GM21390 (cell line): ENCODE results near the gene OGDH.
"Not testable (repeated sequence)": the region's sequence is repeated elsewhere in the genome, so short reads cannot be mapped to it uniquely, and the experiment has no call there.

Experiments used
- ATAC-seq: cut with Tn5 transposase; IDR thresholded peaks from one replicate; pipeline ENCODE4 v1.9.1; 2021; ENCODE audit not compliant: unreplicated experiment

OGDH gene

GRCh38 chr7:44703921-44704320 lies 97.5 kb downstream of the OGDH start:
- ATAC-seq, result no peak

DNA sequence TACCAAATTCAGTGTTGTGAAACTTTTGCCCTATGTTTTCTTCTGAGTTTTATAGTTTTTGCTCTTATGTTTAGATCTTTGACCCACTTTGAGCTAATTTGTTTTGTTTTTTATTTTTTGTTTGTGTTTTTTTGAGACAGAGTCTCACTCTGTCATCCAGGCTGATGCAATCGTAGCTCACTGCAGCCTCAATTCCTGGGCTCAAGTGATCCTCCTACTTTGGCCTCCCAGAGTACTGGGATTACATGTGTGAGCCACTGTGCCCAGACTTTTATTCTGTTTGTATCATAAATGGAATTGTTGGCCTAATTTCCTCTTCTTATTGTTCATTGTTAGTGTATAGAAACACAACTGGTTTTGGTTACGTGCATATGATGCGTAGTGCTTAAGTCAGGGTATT lies 99.0 kb downstream of the OGDH start:
- no peak for ATAC-seq

DNA sequence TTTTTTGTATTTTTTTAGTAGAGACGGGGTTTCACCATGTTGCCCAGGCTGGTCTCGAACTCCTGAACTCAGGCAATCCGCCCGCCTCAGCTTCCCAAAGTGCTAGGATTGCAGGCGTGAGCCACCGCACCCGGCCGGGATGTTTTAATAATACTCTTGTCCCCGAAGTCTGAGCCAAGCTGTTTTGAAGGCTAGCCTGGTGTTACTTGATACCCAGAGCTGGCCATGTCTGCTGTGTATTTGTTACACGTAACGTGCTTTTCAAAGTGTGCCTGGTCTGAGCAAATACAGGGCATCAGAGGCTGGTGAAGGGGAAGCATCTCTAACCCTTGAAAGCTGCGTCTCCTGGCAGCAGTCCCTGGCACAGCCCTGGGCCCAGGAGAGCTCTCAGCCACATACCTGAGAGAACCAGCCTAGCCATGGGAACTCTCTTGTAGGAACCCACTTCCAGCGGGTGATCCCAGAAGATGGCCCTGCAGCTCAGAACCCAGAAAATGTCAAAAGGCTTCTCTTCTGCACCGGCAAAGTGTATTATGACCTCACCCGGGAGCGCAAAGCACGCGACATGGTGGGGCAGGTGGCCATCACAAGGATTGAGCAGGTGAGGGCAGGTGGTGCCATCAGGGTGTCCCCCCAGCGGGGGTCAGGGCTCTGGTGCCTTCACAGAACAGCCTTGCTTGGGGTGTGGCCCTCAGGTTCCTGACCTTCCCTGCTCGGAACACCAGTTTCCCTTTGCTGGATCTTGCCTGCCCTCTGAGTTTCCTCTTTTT lies 100.5 kb downstream of the OGDH start:
- ATAC-seq, result no peak

GRCh38 chr7:44707558-44708230 lies 101.3 kb downstream of the OGDH start:
- no peak for ATAC-seq

DNA sequence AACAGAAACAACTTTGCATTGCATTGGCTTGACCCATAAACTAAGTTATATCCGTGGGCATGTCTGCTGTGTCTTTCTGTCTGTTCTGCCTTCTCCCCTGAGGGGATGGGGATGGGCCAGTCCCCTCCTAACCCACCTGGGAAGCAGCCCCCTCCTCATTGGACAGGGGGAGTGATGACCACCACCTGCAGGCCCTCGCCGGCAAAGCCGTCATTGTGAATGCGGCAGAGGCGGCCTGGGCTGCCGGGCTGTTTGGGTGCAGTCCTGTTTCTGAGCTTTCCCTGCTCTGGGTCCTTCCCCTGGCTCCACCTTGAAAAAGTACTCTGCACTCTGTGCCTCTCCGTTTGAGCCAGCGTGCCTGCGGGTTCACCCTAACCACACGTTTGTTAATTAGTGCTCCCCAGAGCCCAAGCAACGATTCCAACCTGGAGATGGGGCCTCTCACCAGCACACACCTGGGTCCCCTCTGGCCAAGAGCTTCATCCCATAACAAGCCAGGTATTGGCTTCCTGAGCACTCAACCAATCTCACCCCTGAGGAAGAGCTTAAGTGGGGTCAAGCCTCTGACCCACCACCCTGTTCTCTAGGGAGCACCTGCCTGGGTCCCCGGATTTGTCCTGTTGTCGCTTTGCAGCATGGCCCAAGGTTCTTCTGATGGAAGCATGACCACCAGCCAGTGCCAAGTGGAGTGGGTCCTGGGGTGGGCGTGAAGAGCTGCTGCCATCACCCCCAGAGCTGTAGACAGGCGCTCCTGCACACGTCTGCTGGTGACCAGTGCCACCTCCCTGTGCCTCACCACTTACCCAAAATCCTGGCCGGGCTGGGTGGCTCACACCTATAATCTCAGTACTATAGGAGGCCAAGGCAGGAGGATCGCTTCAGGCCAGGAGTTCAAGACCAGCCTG lies 102.8 kb downstream of the OGDH start:
- no peak for ATAC-seq

DNA sequence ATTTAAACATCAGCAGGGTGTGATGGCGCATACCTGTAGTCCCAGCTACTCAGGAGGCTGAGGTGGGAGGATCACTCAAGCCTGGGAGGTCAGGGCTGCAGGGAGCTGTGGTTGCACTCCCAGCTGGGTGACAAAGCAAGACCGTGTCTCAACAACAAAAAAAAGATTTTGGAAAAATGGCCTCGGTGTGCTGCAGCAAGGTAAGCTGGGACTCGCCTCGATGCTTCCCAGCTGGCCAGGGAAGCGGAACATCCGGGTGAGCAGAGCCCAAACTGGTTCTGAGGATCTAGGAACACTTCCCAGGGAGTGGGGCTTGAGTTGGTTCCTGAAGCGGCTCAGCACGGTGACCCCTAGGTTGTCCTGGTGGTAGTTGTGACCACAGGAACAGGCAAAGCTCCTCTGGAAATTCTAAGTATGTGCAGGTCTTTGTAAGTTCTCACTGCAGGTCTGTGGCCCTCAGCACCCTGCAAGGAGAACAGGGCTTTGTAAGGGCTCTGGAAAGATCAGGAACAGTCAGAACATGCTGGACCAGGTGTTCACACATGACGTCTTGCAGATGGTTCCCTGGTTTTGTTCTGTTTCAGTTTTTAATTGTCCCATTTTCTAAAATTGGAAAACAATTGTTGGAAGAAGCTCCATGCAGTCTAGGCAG lies 103.6 kb downstream of the OGDH start:
- ATAC-seq, result no peak

GRCh38 chr7:44711528-44711927 lies 105.1 kb downstream of the OGDH start:
- no peak for ATAC-seq

DNA sequence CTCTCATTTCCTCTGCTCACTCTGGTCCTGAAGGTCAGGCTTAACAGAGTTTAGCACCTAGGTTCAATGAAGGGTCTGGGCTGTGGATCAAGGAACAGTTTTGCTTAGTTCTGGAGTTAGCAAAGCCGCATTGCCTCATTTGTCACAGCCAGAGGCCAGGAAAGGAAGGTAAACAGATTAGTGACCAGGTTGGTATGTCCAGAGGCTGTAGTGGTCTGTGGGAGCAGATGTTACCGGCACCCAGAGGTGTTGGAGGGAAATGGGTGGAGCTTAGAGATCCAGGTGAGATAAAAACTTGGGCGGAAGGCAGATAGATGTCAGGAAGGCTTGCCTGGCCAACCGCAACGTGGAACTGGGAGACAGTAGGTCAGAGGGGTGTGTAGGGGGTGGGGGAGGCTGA lies 105.6 kb downstream of the OGDH start:
- ATAC-seq, result no peak

DNA sequence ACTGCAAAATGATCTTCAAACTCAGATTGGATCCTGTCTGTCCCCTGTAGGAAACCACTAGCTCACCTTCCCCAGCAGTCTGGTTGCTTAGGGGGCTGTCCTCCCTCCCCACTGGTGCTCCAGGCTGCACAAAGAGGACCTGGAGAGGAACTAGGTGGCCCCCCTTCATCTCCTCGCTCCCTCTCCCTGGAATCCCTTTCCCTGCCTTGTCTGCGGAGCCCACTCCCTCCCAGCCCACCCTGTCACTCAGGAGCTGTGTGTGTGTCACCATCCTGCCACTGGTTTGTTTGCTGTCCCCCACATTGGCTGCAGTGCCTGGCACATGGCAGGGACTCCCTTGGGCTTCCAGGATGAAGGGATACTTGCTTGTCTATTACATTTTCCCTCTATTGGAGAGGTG lies 106.7 kb downstream of the OGDH start:
- no peak for ATAC-seq

DNA sequence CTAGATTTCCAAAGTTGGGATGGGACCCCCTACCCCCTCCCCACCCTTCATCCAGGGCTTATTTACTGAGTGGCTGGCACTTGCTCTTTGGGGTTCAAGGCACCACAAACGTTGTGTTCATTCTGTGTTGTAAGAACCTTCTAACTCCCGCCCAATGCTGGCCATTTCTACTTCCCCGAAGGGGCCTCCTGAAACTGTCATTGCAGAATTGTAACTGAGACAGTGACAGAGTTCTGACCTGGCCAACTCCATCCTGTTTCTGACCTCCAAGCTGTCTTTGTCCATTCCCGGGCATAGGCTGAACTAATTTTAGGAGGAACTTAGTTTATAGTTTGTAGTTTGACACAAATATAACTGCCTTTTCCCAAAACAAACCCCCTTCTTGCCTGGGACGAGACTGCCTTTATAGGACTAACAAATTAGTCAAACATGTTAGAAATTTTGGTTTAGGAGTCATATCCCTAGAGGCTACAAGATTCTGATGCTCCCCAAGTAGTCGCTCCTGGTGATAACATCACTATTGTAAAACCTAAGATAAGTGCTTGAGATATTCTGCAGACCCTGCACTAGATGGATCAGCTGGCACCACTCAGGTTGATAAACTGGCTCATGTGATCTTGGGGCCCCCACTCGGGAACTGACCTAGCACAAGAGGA lies 107.4 kb downstream of the OGDH start:
- no peak for ATAC-seq

DNA sequence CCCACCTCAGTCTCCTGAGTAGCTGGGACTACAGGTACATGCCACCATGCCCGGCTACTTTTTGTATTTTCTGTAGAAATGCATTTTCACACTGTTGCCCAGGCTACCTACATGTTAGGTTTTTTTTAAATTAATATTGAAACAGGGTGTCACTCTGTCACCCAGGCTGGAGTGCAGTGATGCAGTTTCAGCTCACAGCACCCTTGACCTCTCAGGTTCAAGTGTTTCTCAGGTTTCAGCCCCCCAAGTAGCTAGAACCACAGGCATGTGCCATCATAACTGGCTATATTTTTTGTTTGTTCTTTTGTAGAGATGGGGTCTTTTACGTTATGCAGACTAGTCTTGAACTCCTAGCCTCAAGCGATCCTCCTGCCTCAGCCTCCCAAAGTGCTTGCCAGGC lies 109.8 kb downstream of the OGDH start:
- no peak for ATAC-seq

DNA sequence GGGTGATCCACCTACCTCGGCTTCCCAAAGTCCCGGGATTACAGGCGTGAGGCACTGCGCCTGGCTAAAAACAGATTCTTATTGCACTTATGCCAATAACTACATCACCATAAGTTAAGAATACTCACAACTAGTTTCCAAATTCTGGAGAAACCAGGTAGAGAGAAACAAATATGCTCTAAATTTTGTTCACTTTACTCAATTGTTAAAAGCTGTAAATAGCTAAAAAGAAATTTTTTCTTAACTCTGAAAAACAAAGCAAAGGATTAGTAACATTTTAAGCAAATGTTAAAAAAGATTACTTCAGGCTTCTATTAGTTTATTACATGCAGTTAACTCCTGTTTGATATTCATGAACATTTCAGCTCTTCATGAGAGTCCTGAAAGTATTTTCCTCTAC lies 113.9 kb downstream of the OGDH start:
- ATAC-seq, result no peak

DNA sequence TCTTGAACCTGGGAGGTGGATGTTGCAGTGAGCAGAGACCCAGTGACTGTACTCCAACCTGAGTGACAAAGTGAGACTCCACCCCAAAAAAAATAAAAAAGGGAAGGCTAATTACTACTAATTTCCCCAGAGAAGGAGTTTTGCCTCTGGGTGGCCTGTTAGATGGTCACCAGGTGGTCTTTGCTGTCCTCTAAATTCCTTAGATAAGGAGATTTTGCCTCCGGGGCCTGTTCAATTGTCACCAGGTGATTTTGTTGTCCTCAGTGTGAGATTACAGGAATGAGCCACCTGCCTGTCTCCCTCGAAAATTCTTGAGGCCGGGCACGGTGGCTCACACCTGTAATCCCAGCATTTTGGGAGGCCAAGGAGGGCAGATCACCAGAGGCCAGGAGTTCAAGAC lies 117.8 kb downstream of the OGDH start:
- ATAC-seq, result no peak

- not testable (repeated sequence) for ATAC-seq
Observed at GRCh38 chr7:44726250-44726649, 119.8 kb downstream of the OGDH start.

DNA sequence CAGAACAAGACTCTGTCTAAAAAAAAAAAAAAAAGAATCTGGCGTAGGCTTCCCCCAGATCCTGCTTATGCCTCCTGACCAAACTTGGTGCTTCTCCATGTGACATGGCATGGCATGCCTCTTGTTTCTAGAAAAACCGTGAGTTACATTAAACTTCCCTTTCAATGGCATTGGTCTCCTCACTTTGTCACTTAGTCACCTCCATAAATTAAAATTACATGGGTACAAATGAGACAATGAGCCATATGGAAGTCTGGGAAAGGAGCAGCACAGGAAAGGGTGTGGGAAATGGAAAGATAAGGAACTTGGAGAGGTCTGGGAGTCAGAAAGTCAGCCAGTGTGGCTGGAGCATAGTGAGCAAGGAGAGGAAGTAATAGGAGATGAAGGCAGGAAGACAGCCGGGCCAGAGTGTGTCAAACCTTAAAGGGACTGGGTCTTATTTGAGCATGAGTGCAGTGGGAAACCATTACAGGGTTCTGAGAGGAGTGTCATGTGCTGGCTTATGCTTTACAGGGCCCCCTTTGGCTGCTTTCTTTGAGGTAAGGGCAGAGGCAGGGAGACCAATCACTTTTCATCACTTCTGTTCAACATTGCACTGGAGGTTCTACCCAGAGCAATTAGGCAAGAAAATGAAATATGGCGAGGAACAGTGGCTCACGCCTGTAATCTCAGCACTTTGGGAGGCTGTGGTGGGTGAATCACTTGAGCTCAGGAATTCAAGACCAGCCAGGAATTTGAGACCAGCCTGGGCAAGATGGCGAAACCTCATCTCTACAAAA lies 120.9 kb downstream of the OGDH start:
- ATAC-seq, result no peak

DNA sequence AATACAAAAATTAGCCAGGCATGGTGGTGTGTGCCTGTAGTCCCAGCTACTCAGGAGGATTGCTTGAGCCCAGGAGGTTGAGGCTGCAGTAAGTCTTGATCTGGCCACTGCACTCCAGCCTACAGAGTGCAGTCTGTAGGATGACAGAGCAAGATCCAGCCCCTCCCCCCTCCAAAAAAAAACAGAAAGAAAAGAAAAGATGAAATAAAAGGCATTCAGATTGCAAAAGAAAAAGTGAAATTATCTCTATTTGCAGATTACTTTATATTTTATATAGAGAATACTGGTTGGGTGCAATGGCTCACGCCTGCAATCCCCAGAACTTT lies 121.5 kb downstream of the OGDH start:
- no peak for ATAC-seq

DNA sequence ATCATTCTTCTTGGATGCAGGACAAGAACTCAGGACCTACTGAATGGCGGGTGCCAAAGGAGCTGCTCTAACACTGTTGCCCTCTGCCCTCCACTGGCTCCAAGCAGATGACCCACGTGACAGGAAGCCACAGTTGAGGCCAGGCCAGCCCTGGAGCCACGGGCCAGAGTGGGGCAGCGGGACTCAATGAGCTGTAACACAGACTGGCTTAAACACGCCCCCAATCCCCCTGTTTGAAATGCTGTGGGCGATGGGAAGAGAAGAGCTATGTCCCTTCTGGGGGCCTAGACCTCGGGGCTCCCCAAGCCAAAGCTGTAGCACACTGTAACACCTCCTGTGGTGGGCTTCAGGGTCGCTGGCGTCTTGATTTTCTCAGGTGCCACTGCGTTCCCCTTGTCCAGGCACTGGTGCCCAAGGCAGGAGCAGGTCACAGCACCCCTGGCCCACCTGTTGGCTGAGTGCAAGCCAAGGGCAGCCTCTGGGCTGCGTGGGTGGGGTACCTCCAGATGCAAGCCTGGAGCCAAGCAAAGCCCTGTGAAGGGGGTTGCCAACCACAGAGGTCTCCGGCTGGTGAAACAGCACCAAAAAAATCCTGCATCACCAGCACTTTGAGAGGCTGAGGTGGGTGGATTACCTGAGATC lies 123.6 kb downstream of the OGDH start:
- ATAC-seq, result no peak

GRCh38 chr7:44732971-44733370 lies 126.5 kb downstream of the OGDH start:
- not testable (repeated sequence) for ATAC-seq

DNA sequence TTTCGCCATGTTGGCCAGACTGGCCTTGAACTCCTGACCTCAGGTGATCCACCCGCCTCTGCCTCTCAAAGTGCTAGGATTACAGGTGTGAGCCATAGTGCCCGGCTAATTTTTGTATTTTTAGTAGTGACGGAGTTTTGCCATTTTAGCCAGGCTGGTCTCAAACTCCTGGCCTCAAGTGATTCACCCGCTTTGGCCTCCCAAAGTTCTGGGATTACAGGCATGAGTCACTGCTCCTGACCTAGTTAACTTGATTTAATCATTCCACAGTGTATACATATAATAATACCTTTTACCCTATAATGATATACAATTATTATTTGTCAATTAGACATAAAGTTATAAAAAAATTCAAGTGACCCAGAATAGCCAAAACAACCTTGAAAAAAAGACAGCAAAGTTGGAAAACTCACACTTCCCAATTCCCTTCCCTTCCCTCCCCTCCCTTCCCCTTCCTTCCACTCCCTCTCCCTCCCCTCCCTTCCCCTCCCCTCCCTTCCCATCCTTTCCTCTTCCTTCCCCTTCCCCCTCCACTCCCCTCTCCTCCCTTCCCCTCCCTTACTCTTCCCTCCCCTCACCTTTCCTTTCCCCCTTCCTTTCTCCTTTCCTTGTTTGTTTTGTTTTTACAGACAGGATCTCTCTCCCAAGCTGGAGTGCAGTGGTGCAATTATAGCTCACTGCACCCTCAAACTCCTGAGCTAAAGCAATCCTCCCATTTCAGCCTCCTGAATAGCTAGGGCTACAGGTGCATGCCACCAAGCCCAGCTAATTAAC lies 127.5 kb downstream of the OGDH start:
- ATAC-seq, result no peak
